ENCODE results near the gene ADAMTS8.

Gene ADAMTS8

GRCh38 chr11:130391711-130392110, 36.7 kb downstream of the ADAMTS8 start:
- DNase-seq, result no peak

- DNase-seq, result no peak
Observed at GRCh38 chr11:130390071-130390758, 38.2 kb downstream of the ADAMTS8 start.

- DNase-seq, result no peak
Observed at GRCh38 chr11:130389335-130389935, 39.0 kb downstream of the ADAMTS8 start.

GRCh38 chr11:130388607-130389205, 39.7 kb downstream of the ADAMTS8 start:
- DNase-seq, result no peak

- no peak for DNase-seq
Observed at GRCh38 chr11:130386056-130386455, 42.4 kb downstream of the ADAMTS8 start.

- DNase-seq, result no peak
Observed at GRCh38 chr11:130383344-130384211, 44.8 kb downstream of the ADAMTS8 start.

- DNase-seq, result no peak
Observed at GRCh38 chr11:130381317-130381716, 47.1 kb downstream of the ADAMTS8 start.

GRCh38 chr11:130380778-130381177, 47.6 kb downstream of the ADAMTS8 start:
- no peak for DNase-seq

- no peak for DNase-seq
Observed at GRCh38 chr11:130379276-130379675, 49.1 kb downstream of the ADAMTS8 start.

- DNase-seq, result no peak
Observed at GRCh38 chr11:130370845-130371590, 57.4 kb downstream of the ADAMTS8 start.

GRCh38 chr11:130369713-130370112, 58.7 kb downstream of the ADAMTS8 start:
- DNase-seq, result no peak

GRCh38 chr11:130369141-130369691, 59.2 kb downstream of the ADAMTS8 start:
- no peak for DNase-seq

- DNase-seq, result no peak
Observed at GRCh38 chr11:130359419-130359818, 69.0 kb downstream of the ADAMTS8 start.

- no peak for DNase-seq
Observed at GRCh38 chr11:130358398-130358797, 70.0 kb downstream of the ADAMTS8 start.
